ENCODE results near the gene PLXNA1. TPM values are rescaled to one million over a fixed set of nuclear protein-coding genes. Genes with fewer than 3 reads are reported as not detected.

PLXNA1 gene
- total and polyA plus RNA-seq, 2 of the 8 experiments (the other 6 are each of a cell fraction or from before 2014, with no cell fraction given): 47.5 to 54.9 TPM

GRCh38 chr3:126934031-126934531, 48.8 kb upstream of the PLXNA1 start:
- Histone ChIP-seq H3K4me2 (ENCODE audit: insufficient read depth in 1 of 2, low read depth in 2 of 2, low read length in 2 of 2) (no peak overlapping the region), H4K20me1 (replicated peaks in 1 of 2; ENCODE audit: control insufficient read depth in 1 of 2, insufficient read depth in 2 of 2, low read length in 2 of 2) (no peaks in the 10 kb centered on the region), H2BK15ac (ENCODE audit: low read length) (no peak overlapping the region), H3K56ac (replicated peaks; ENCODE audit: insufficient read length, low read depth, low read length) (no peak overlapping the region), H4K5ac (ENCODE audit: insufficient read length, low read depth, low read length) (no peak overlapping the region), H3K4ac (replicated peaks; ENCODE audit: insufficient read length, low read depth, low read length) (no peak overlapping the region), H2BK5ac (ENCODE audit: low read depth, low read length) (no peak overlapping the region), H3K14ac (ENCODE audit: insufficient read length) (no peak overlapping the region), H3K36me3 (ENCODE audit: control insufficient read depth in 2 of 4, insufficient read depth in 4 of 4, low read length in 3 of 4) (no peaks in the 10 kb centered on the region), H3K27me3 (replicated peaks in 1 of 4; ENCODE audit: control insufficient read depth in 3 of 4, extremely low read depth in 1 of 4, insufficient read depth in 3 of 4, low read length in 3 of 4) (no peaks in the 10 kb centered on the region), H2AFZ (ENCODE audit: low read length) (no peak overlapping the region), H2AK5ac (ENCODE audit: low read depth, low read length) (no peak overlapping the region), H3K27ac (ENCODE audit: low read depth, low read length) (no peak overlapping the region), H3K4me1 (replicated peaks in 1 of 4; ENCODE audit: control insufficient read depth in 3 of 4, insufficient read depth in 4 of 4, low read length in 3 of 4) (no peaks in the 10 kb centered on the region), H4K91ac (replicated peaks; ENCODE audit: insufficient read length, low read length) (no peak overlapping the region), H3K79me2 (ENCODE audit: control insufficient read depth in 1 of 2, insufficient read depth in 2 of 2, low read length in 2 of 2) (no peaks in the 10 kb centered on the region), H2BK20ac (ENCODE audit: low read length) (no peak overlapping the region), H4K8ac (ENCODE audit: extremely low read depth, insufficient read depth, low read length) (no peak overlapping the region), H2BK12ac (ENCODE audit: low read depth, low read length) (no peak overlapping the region), H3K18ac (ENCODE audit: extremely low read depth, low read length) (no peak overlapping the region), H3K23me2 (ENCODE audit: low read depth, low read length) (no peaks in the 10 kb centered on the region), H3K79me1 (ENCODE audit: low read depth, low read length) (peaks cover 4% of the 10 kb centered on the region; the same call in 1 of the 2 replicates), H3K9me3 (ENCODE audit: insufficient read depth in 2 of 2, low read depth in 1 of 2, low read length in 1 of 2) (no peaks in the 10 kb centered on the region), H2BK120ac (replicated peaks; ENCODE audit: low read depth, low read length) (no peak overlapping the region), H3K9ac (replicated peaks in 1 of 4; ENCODE audit: extremely low read depth in 1 of 4, low read depth in 3 of 4, low read length in 3 of 4) (no peak overlapping the region), H3K23ac (ENCODE audit: insufficient read length) (no peak overlapping the region), H3K4me3 (ENCODE audit: extremely low read depth in 1 of 4, insufficient read depth in 2 of 4, low read depth in 3 of 4, low read length in 4 of 4) (no peak overlapping the region)
- no peak for TF ChIP-seq PHF8 (conservative IDR thresholded peaks at IDR 0.05; ENCODE audit: low read depth, low read length)
- WGBS, 2 experiments (ENCODE audit: extremely low coverage in 1 of 2, insufficient coverage in 1 of 2, insufficient read length in 1 of 2, insufficient replicate concordance in 2 of 2, low coverage in 1 of 2, low lambda C conversion rate in 2 of 2, missing lambda C conversion rate in 1 of 2): 77% methylated on average over 4 of the region's 4 CpGs; no CpG with 5 or more reads in 1 of the 2 experiments
- ChIA-PET CTCF (ENCODE audit: partially characterized antibody) (interaction anchor here (0.8 kb wide), 2 partner anchors 10 to 69 kb away, joined by 3 to 4 read pairs; no protein-coding TSS in a partner anchor), POLR2A (ENCODE audit: partially characterized antibody) (interaction anchor here (1.1 to 1.4 kb wide), 2 partner anchors 13 to 18 kb away, joined by 3 read pairs; no protein-coding TSS in a partner anchor)
- FAIRE-seq (no peak), DNase-seq (ENCODE audit: low read depth in 1 of 2, low spot score in 2 of 2) (no peak)

Data from H1 (cell line).